ENCODE data around the gene CAMK1. TPM values are rescaled to one million over a fixed set of nuclear protein-coding genes. Genes with fewer than 3 reads are reported as not detected.
A peak's percentile ranks its signal among the peaks of the same experiment; 100 is the strongest.

CAMK1 gene
- total RNA-seq, 1 donor from 2014 or later = 25.4 TPM

- no peak for DNase-seq
These were observed 23.5 kb upstream of the CAMK1 start for GRCh38 chr3:9793161-9793781.

GRCh38 chr3:9792405-9793160 lies 22.8 kb upstream of the CAMK1 start, which contains the start of the genes ARPC4 and TADA3:
Gene ARPC4, plus strand, starts transcription at chr3:9793082. Its CDS starts 40 bp downstream, at chr3:9793122.
Gene TADA3, minus strand, starts transcription at chr3:9792473. Its CDS starts 1,007 bp downstream, at chr3:9791466.
- DNase-seq = peak; percentile 98

- no peak for DNase-seq
These were observed 22.1 kb upstream of the CAMK1 start for GRCh38 chr3:9791790-9792404.

- no peak for DNase-seq
These were observed 21.4 kb upstream of the CAMK1 start for GRCh38 chr3:9791127-9791526.

GRCh38 chr3:9787714-9788113 lies 18.0 kb upstream of the CAMK1 start:
- DNase-seq = no peak

- no peak for DNase-seq
These were observed 17.3 kb upstream of the CAMK1 start for GRCh38 chr3:9786825-9787669.

GRCh38 chr3:9786209-9786739 lies 16.5 kb upstream of the CAMK1 start:
- DNase-seq = no peak

GRCh38 chr3:9785602-9786001 lies 15.9 kb upstream of the CAMK1 start:
- DNase-seq = no peak

GRCh38 chr3:9784965-9785364 lies 15.2 kb upstream of the CAMK1 start:
- no peak for DNase-seq

- DNase-seq = no peak
These were observed 14.2 kb upstream of the CAMK1 start for GRCh38 chr3:9783954-9784353.

GRCh38 chr3:9782770-9783169 lies 13.0 kb upstream of the CAMK1 start:
- no peak for DNase-seq

- DNase-seq = no peak
These were observed 12.3 kb upstream of the CAMK1 start for GRCh38 chr3:9781978-9782603.

- DNase-seq = no peak
These were observed 11.8 kb upstream of the CAMK1 start for GRCh38 chr3:9781551-9781950.

GRCh38 chr3:9780910-9781309 lies 11.2 kb upstream of the CAMK1 start:
- DNase-seq = no peak

- no peak for DNase-seq
These were observed 10.7 kb upstream of the CAMK1 start for GRCh38 chr3:9780458-9780812.

GRCh38 chr3:9779721-9780457 lies 10.1 kb upstream of the CAMK1 start:
- no peak for DNase-seq

GRCh38 chr3:9779075-9779593 lies 9.4 kb upstream of the CAMK1 start:
- no peak for DNase-seq

GRCh38 chr3:9778143-9779074 lies 8.7 kb upstream of the CAMK1 start:
- no peak for DNase-seq

GRCh38 chr3:9777694-9778021 lies 7.9 kb upstream of the CAMK1 start:
- DNase-seq = no peak
